CD4-positive, alpha-beta T cell treated with Interleukin-15 for 4 hours (primary cell): ENCODE results near the gene PKN2.

Experiments
- DNase-seq: peaks from one replicate; pipeline ENCODE4 v3.0.0-alpha.2; 2020; ENCODE audit warnings: low spot score

Gene PKN2

GRCh38 chr1:88683541-88684481 is at the start of gene PKN2:
Gene PKN2, plus strand, starts transcription at chr1:88684273. Its CDS starts 308 bp downstream, at chr1:88684581.
- peak; percentile 97 for DNase-seq

GRCh38 chr1:88634538-88634937 is 49.5 kb upstream of the PKN2 start:
- DNase-seq: no peak

GRCh38 chr1:88640060-88640459 is 44.0 kb upstream of the PKN2 start:
- no peak for DNase-seq

- no peak for DNase-seq
Measured at GRCh38 chr1:88645886-88646285, 38.2 kb upstream of the PKN2 start.

GRCh38 chr1:88646476-88647248 is 37.4 kb upstream of the PKN2 start:
- no peak for DNase-seq

GRCh38 chr1:88647249-88647645 is 36.8 kb upstream of the PKN2 start:
- DNase-seq: no peak

- no peak for DNase-seq
Measured at GRCh38 chr1:88647749-88648415, 36.2 kb upstream of the PKN2 start.

GRCh38 chr1:88648706-88649105 is 35.4 kb upstream of the PKN2 start:
- no peak for DNase-seq

GRCh38 chr1:88649932-88650331 is 34.1 kb upstream of the PKN2 start:
- DNase-seq: no peak

- DNase-seq: no peak
Measured at GRCh38 chr1:88650676-88651418, 33.2 kb upstream of the PKN2 start.

GRCh38 chr1:88655140-88655539 is 28.9 kb upstream of the PKN2 start:
- no peak for DNase-seq

GRCh38 chr1:88655685-88656299 is 28.3 kb upstream of the PKN2 start:
- peak; percentile 49 for DNase-seq

- DNase-seq: no peak
Measured at GRCh38 chr1:88658419-88658818, 25.7 kb upstream of the PKN2 start.

- no peak for DNase-seq
Measured at GRCh38 chr1:88659552-88659951, 24.5 kb upstream of the PKN2 start.

GRCh38 chr1:88661188-88661587 is 22.9 kb upstream of the PKN2 start:
- no peak for DNase-seq

- DNase-seq: no peak
Measured at GRCh38 chr1:88661951-88662699, 21.9 kb upstream of the PKN2 start.

GRCh38 chr1:88662723-88663122 is 21.4 kb upstream of the PKN2 start:
- DNase-seq: no peak

- DNase-seq: no peak
Measured at GRCh38 chr1:88668405-88668804, 15.7 kb upstream of the PKN2 start.

GRCh38 chr1:88670462-88670861 is 13.6 kb upstream of the PKN2 start:
- DNase-seq: no peak

GRCh38 chr1:88673446-88673845 is 10.6 kb upstream of the PKN2 start:
- no peak for DNase-seq

GRCh38 chr1:88678405-88678804 is 5.7 kb upstream of the PKN2 start:
- no peak for DNase-seq
